OCI-LY1 (cell line): ENCODE data around the gene THOC7.

Source experiments
- H2AFZ ChIP-seq: fragments of 200-600 bp; sonication (generic), shearing (Covaris generic); 2 replicates; pipeline ENCODE4 v1.6.0; 2014; ENCODE audit warnings: antibody characterized with exemption, mild to moderate bottlenecking, low read length
- H3F3A ChIP-seq: fragments of 200-600 bp; sonication (generic), shearing (Covaris generic); 2 replicates; pipeline ENCODE4 v1.6.0; 2014; ENCODE audit warnings: mild to moderate bottlenecking, antibody characterized with exemption, low read length, moderate library complexity; ENCODE audit not compliant: insufficient read depth
- H3K27ac ChIP-seq: fragments of 200-600 bp; sonication (generic); 2 replicates; pipeline ENCODE4 v1.5.1; 2014; ENCODE audit warnings: low read length, mixed run types, mild to moderate bottlenecking, low read depth; ENCODE audit not compliant: poor library complexity, severe bottlenecking
- H3K27me3 ChIP-seq: fragments of 200-600 bp; sonication (generic); 2 replicates; pipeline ENCODE4 v1.6.0; 2014; ENCODE audit warnings: antibody characterized with exemption, mild to moderate bottlenecking, low read length, moderate library complexity; ENCODE audit not compliant: insufficient read depth
- H3K36me3 ChIP-seq: fragments of 200-600 bp; sonication (generic); 2 replicates; pipeline ENCODE4 v1.6.1; 2014; ENCODE audit warnings: mild to moderate bottlenecking, antibody characterized with exemption, low read length, moderate library complexity, mixed read lengths; ENCODE audit not compliant: insufficient read depth
- H3K4me1 ChIP-seq: fragments of 200-600 bp; sonication (generic); 2 replicates; pipeline ENCODE4 v1.5.1; 2014; ENCODE audit warnings: mild to moderate bottlenecking, low read length, moderate library complexity; ENCODE audit not compliant: insufficient read depth, severe bottlenecking
- H3K4me2 ChIP-seq: fragments of 200-600 bp; sonication (generic), shearing (Covaris generic); 2 replicates; pipeline ENCODE4 v1.6.1; 2014; ENCODE audit warnings: low read length
- H3K4me3 ChIP-seq: fragments of 200-600 bp; sonication (generic); 2 replicates; pipeline ENCODE4 v1.5.1; 2014; ENCODE audit warnings: low read length, low read depth, mild to moderate bottlenecking, mixed read lengths; ENCODE audit not compliant: poor library complexity, severe bottlenecking
- H3K79me2 ChIP-seq: fragments of 200-600 bp; shearing (Covaris generic); 2 replicates; pipeline ENCODE4 v1.6.1; 2016; ENCODE audit warnings: mixed run types, low read length, mixed read lengths; ENCODE audit not compliant: insufficient read depth
- H3K9ac ChIP-seq: fragments of 200-600 bp; sonication (generic), shearing (Covaris generic); 2 replicates; pipeline ENCODE4 v1.6.1; 2014; ENCODE audit warnings: mild to moderate bottlenecking, low read length, mixed read lengths
- H3K9me2 ChIP-seq: fragments of 200-600 bp; sonication (generic), shearing (Covaris generic); 2 replicates; pipeline ENCODE4 v1.6.1; 2014; ENCODE audit warnings: low read depth, mild to moderate bottlenecking, low read length, mixed read lengths
- H3K9me3 ChIP-seq: fragments of 200-600 bp; shearing (Covaris generic); 2 replicates; pipeline ENCODE4 v1.6.1; 2014; ENCODE audit warnings: low read length, mixed read lengths
- H4K20me1 ChIP-seq: fragments of 200-600 bp; sonication (generic), shearing (Covaris generic); 2 replicates; pipeline ENCODE4 v1.6.0; 2016; ENCODE audit warnings: mild to moderate bottlenecking, low read length; ENCODE audit not compliant: insufficient read depth
- EZH2 ChIP-seq: fragments of 200-600 bp; sonication (generic), shearing (Covaris generic); IDR thresholded peaks from 2 replicates; pipeline ENCODE4 v1.8.0; 2017; ENCODE audit warnings: borderline replicate concordance, mixed run types, mild to moderate bottlenecking, antibody characterized with exemption, low read length, moderate library complexity, mixed read lengths
- TF ChIP-seq, protein P1 (sequence below): fragments of 200-600 bp; sonication (generic), shearing (Covaris generic); IDR thresholded peaks from 2 replicates; pipeline ENCODE4 v1.5.1; 2017; ENCODE audit warnings: mild to moderate bottlenecking, antibody characterized with exemption, low read length, moderate library complexity, mixed read lengths

THOC7 gene

DNA sequence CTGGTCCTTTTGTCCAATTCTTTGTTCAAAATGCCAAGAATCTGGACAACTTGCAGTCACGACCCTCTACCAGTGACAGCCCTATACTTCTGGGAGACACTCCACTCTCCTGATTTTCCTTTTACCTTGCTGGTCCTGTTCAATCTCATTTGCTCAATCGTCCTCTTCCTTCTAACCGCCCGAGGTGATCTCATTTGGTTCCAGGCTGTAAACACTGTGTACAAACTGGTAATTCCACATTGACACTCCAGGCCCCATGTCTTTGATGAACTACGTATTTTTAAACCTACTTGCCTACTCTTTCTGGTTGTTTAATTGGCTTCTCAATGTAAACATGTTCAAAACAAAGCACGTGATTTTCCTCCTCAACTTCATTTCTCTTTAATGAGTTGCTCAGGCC, 68.2 kb downstream of the THOC7 start:
- no peaks in the 10 kb centered on the region for H4K20me1 ChIP-seq
- H3K27ac ChIP-seq: no peak overlapping the region
- H3K27me3 ChIP-seq: no peaks in the 10 kb centered on the region
- no peak overlapping the region for H2AFZ ChIP-seq
- no peaks in the 10 kb centered on the region for H3K36me3 ChIP-seq
- H3K4me3 ChIP-seq: no peak overlapping the region
- H3K9ac ChIP-seq: no peak overlapping the region
- H3K9me2 ChIP-seq: no peaks in the 10 kb centered on the region
- TF ChIP-seq EZH2: no peak
- TF ChIP-seq, protein P1, sequence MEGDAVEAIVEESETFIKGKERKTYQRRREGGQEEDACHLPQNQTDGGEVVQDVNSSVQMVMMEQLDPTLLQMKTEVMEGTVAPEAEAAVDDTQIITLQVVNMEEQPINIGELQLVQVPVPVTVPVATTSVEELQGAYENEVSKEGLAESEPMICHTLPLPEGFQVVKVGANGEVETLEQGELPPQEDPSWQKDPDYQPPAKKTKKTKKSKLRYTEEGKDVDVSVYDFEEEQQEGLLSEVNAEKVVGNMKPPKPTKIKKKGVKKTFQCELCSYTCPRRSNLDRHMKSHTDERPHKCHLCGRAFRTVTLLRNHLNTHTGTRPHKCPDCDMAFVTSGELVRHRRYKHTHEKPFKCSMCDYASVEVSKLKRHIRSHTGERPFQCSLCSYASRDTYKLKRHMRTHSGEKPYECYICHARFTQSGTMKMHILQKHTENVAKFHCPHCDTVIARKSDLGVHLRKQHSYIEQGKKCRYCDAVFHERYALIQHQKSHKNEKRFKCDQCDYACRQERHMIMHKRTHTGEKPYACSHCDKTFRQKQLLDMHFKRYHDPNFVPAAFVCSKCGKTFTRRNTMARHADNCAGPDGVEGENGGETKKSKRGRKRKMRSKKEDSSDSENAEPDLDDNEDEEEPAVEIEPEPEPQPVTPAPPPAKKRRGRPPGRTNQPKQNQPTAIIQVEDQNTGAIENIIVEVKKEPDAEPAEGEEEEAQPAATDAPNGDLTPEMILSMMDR: no peak
- H3K9me3 ChIP-seq: no peaks in the 10 kb centered on the region
- H3K79me2 ChIP-seq: no peaks in the 10 kb centered on the region
- no peaks in the 10 kb centered on the region for H3F3A ChIP-seq
- no peak overlapping the region for H3K4me2 ChIP-seq
- H3K4me1 ChIP-seq: no peaks in the 10 kb centered on the region

DNA sequence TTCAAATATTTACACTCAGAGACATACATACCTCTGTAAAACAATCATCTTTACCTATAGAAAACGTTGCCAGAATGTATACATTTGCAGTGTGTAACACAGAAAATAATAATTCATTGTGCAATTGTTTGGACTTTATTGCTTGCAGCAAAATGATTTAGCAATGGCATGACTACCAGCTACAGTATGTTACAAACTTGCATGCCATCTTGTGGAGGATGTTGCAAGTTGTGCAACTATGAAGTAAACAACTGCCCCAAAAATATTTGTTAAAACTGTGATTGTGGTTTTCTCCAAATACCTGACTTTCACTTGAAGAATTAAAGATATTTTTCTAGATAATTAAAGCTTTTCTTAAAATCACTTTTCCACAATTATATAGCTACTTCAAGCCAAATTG, 71.6 kb downstream of the THOC7 start:
- Histone ChIP-seq H3K27ac (no peak overlapping the region), H3K4me1 (no peaks in the 10 kb centered on the region), H4K20me1 (no peaks in the 10 kb centered on the region), H3K27me3 (no peaks in the 10 kb centered on the region), H3K4me3 (no peak overlapping the region), H2AFZ (no peak overlapping the region), H3K79me2 (no peaks in the 10 kb centered on the region), H3K9me2 (no peaks in the 10 kb centered on the region), H3K4me2 (no peak overlapping the region), H3K9ac (no peak overlapping the region), H3K36me3 (no peaks in the 10 kb centered on the region), H3F3A (no peaks in the 10 kb centered on the region), H3K9me3 (no peaks in the 10 kb centered on the region)
- TF ChIP-seq, protein P1: peak; percentile 24; the same call in 1 of the 2 replicates
- TF ChIP-seq EZH2: no peak
